HG02840 (cell line): ENCODE results near the gene SMIM41.
"Not testable (repeated sequence)": the region's sequence is repeated elsewhere in the genome, so short reads cannot be mapped to it uniquely, and the experiment has no call there.

Experiments used
- ATAC-seq: cut with Tn5 transposase; IDR thresholded peaks from one replicate; pipeline ENCODE4 v1.9.1; 2021; ENCODE audit warnings: mild to moderate bottlenecking, moderate library complexity, moderate number of reproducible peaks; ENCODE audit not compliant: unreplicated experiment, low FRiP score

The SMIM41 gene

GRCh38 chr12:52082988-52083637 lies 3.6 kb downstream of the SMIM41 start:
- ATAC-seq, result no peak

GRCh38 chr12:52083638-52083996 lies 4.1 kb downstream of the SMIM41 start:
- no peak for ATAC-seq

GRCh38 chr12:52084491-52085231 lies 5.2 kb downstream of the SMIM41 start:
- no peak for ATAC-seq

DNA sequence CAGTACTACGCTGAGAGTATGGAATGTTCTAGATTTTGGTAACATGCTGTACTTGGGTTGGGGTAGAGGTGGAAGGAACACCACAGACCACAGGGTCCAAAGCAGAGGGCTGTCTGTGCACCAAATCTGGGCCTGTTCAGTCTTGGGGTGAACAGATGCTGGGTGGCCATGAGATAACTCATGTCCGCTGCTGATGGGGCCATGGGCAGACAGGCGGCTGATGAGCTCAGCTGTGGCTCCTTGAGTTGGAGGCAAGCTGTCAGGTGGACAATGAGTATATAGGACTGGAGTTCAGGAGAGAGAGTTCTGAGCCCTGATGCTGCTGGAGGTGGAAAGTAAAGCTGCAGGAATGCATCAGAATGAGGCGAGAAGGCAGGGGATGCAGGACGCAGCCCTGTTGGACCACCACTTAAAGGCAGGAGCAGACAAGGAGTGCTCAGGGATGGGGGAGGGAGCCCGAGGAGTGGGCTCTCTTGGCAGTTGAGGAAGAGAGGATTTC lies 6.2 kb downstream of the SMIM41 start:
- ATAC-seq, result no peak

GRCh38 chr12:52086366-52086765 lies 6.9 kb downstream of the SMIM41 start:
- no peak for ATAC-seq

DNA sequence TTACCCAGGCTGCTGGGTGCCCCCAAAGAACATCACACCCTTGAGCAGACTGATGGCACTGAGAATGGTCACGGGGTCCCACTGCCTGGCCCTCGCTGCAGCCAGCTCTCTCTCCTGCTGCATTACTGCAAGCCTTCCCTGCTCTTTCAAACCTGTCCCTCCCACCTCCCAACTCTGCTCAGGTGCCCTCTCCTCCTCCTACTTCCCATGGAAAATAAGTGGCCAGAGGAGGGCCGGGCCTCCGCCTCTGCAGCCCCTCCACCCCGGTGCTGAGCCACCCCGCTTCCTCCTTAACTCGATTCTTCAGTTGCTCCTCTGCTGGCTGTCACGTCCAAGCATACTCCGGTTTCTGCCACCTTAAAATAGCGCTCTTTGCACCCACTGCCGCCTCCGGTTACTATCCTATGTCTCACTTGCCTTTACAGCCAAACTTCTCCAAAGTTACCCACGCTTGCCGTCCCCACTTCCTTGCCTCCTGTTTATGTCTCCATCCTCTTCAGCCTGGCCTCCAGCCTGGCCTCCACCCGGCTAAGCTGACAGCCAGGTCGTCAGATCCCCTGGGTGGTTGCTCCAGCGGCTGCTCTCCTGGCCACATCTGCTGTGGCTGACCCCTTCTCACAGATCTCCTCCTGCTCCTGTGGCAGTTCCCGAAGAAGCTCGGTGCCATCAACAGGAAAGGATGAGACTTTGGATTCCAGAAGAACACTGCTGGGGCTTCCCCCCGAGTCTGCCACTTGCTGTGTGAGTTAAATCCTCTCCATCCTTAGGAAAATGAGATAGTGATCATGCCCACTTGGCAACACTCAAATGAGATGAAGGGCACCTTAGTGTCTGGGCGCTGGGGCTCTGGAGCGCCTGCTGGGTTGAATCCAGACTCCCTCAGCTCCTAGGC lies 7.7 kb downstream of the SMIM41 start:
- ATAC-seq, result no peak

GRCh38 chr12:52087961-52088820 lies 8.7 kb downstream of the SMIM41 start:
- ATAC-seq, result no peak

DNA sequence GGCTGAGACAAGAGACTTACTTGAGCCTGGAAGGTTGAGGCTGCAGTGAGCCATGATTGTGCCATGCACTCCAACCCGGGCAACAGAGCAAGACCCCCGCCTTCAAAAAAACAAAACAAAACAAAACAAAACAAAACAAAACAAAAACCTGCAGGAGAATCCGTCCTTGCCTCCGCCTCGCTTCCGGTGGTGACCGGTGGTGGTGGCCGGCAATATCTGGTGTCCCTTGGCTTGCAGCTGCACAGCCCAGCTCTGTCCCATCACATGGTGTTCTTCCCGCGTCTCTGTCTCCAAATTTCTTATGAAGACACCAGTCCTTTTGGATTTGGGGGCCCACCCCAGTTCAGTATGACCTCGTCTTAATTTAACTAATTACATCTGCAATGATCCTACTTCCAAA lies 10.0 kb downstream of the SMIM41 start:
- ATAC-seq, result no peak

GRCh38 chr12:52090291-52090690 lies 10.8 kb downstream of the SMIM41 start:
- ATAC-seq, result no peak

GRCh38 chr12:52091061-52091460 lies 11.6 kb downstream of the SMIM41 start:
- ATAC-seq, result no peak

DNA sequence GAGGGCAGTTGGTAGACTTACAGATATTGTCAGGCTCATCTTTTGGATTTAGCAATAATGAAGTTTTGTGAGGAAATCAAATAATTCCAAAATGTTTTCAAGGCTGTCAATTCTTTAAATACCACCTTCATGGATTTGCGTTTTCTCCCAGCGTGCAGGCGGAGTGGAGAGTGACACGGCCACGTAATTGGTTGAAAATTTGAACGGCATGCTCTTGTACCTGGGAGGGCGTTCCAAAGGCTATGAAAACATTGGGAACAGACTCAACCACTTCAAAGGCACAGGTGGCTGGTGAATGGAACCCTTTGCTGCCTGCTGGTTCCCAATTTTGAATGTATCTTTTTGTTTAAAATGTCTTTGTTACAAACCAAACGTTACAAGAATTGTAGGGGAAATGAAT lies 12.4 kb downstream of the SMIM41 start:
- ATAC-seq, result no peak

GRCh38 chr12:52093346-52093745 lies 13.8 kb downstream of the SMIM41 start:
- ATAC-seq, result no peak

GRCh38 chr12:52096332-52097044 lies 17.0 kb downstream of the SMIM41 start:
- no peak for ATAC-seq

GRCh38 chr12:52097045-52097666 lies 17.7 kb downstream of the SMIM41 start:
- no peak for ATAC-seq

GRCh38 chr12:52104431-52105089 lies 25.1 kb downstream of the SMIM41 start:
- ATAC-seq, result not testable (repeated sequence)

DNA sequence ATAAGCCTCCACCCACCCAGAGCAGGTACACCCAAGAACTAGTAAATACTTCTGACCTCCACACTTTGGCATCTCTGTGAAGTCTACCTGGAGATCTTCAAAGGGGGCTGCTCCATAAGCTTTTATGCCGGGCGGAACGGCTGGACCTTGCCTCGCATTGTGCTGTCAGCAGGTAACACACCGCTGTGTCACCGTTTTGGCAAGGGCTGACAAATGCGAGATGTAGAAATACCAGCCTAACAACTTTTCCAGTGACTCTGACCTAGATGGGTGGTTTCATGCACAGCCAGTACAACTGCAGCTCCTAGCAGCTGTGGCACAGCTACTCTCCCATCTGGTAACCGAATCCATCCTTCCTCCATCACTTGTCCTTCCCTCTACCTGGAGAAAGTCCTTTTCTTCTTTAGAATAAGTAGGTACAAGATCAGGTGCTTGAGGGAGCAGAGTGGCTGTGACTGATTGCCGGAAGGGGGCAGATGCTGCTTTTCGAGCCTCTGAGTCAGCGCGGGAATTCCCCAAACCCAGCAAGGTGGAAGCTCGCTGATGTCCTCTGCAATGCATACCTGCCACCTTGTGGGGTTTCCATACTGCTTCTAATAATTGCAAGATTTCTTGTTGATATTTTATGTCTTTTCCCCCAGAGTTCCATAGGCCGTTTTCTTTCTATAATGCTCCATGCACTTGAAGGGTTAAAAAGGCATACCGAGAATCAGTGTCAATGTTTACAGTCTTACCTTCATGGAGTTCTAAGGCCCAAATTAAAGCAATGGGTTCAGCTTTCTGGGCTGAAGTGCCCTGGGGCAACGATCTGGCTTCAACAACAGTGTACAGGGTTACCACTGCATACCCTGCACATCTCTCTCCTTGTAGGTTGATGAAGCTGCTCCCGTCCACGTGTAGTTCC lies 37.0 kb downstream of the SMIM41 start:
- ATAC-seq, result not testable (repeated sequence)

DNA sequence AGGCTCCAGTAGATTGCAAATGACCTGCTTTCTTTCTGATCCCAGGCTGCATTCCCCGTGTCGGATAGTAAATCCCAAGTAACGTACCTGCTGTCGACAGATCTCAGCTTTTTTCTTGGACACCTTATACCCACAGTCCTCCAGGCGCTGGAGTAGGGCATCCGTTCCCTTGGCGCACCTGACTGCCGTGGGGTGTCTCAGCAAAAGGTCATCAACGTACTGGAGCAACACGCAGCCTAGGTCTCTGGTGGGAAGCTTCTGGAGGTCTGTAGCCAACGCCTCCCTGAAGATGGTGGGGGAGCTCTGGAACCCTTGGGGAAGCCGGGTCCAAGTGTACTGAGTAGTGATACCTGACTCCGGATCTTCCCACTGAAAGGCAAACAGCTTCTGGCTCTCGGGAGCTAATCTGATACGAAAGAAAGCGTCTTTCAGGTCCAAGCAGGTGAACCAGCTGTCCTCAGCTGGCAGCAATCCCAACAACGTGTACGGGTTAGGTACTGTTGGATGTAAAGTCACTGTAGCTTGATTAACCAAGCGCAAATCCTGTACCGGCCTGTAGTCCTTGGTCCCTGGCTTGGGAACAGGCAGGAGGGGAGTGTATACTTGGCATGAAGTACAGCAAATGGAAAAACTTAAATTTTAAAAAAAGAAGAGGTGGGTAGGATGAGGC lies 38.4 kb downstream of the SMIM41 start:
- ATAC-seq, result peak; percentile 17
